GM19043 (cell line): Measurements from ENCODE around the gene ZAR1L.

Experiments
- ATAC-seq: cut with Tn5 transposase; IDR thresholded peaks from one replicate; pipeline ENCODE4 v1.9.1; 2021; ENCODE audit warnings: low read depth; ENCODE audit not compliant: unreplicated experiment

ZAR1L gene

GRCh38 chr13:32256243-32256642 is 58.9 kb downstream of the ZAR1L start:
- ATAC-seq, result no peak

- ATAC-seq, result no peak
These were observed 59.4 kb downstream of the ZAR1L start for GRCh38 chr13:32255724-32256109.

GRCh38 chr13:32254916-32255723 is 60.0 kb downstream of the ZAR1L start:
- no peak for ATAC-seq

- ATAC-seq, result no peak
These were observed 60.7 kb downstream of the ZAR1L start for GRCh38 chr13:32254416-32254815.

- ATAC-seq, result no peak
These were observed 61.2 kb downstream of the ZAR1L start for GRCh38 chr13:32253911-32254399.
